SKM-1 (cell line): Measurements from ENCODE around the gene ITPR2.
"Not testable (repeated sequence)": the region's sequence is repeated elsewhere in the genome, so short reads cannot be mapped to it uniquely, and the experiment has no call there.

Experiments used
- DNase-seq: peaks from one replicate; lab custom pipeline; 2025; ENCODE audit not compliant: unreplicated experiment; lab: John Stamatoyannopoulos, UW

Gene ITPR2

GRCh38 chr12:26319511-26319910 lies 513.5 kb downstream of the ITPR2 start:
- no peak for DNase-seq

- no peak for DNase-seq
Observed at GRCh38 chr12:26318661-26319068, 514.3 kb downstream of the ITPR2 start.

- no peak for DNase-seq
Observed at GRCh38 chr12:26317942-26318575, 514.9 kb downstream of the ITPR2 start.

- DNase-seq = not testable (repeated sequence)
Observed at GRCh38 chr12:26314103-26314502, 518.9 kb downstream of the ITPR2 start.

- DNase-seq = not testable (repeated sequence)
Observed at GRCh38 chr12:26310489-26310888, 522.5 kb downstream of the ITPR2 start.

GRCh38 chr12:26309634-26310033 lies 523.4 kb downstream of the ITPR2 start:
- no peak for DNase-seq

GRCh38 chr12:26304273-26304672 lies 528.7 kb downstream of the ITPR2 start:
- DNase-seq = no peak

- no peak for DNase-seq
Observed at GRCh38 chr12:26303418-26303817, 529.6 kb downstream of the ITPR2 start.

GRCh38 chr12:26302776-26303175 lies 530.2 kb downstream of the ITPR2 start:
- DNase-seq = no peak

- DNase-seq = no peak
Observed at GRCh38 chr12:26299751-26300150, 533.2 kb downstream of the ITPR2 start.

GRCh38 chr12:26298785-26299621 lies 534.0 kb downstream of the ITPR2 start:
- peak; percentile 28 for DNase-seq

- no peak for DNase-seq
Observed at GRCh38 chr12:26297396-26298070, 535.5 kb downstream of the ITPR2 start.

- DNase-seq = no peak
Observed at GRCh38 chr12:26295001-26295400, 538.0 kb downstream of the ITPR2 start.

GRCh38 chr12:26293612-26294011 lies 539.4 kb downstream of the ITPR2 start:
- DNase-seq = no peak

- no peak for DNase-seq
Observed at GRCh38 chr12:26292596-26292995, 540.4 kb downstream of the ITPR2 start.

- no peak for DNase-seq
Observed at GRCh38 chr12:26290565-26290964, 542.4 kb downstream of the ITPR2 start.

- no peak for DNase-seq
Observed at GRCh38 chr12:26287671-26288381, 545.2 kb downstream of the ITPR2 start.
